HG02870 (cell line): ENCODE measurements around the gene OR8A1.

Experiments
- ATAC-seq: cut with Tn5 transposase; IDR thresholded peaks from one replicate; pipeline ENCODE4 v1.9.1; 2021; ENCODE audit warnings: mild to moderate bottlenecking, moderate library complexity; ENCODE audit not compliant: unreplicated experiment

The OR8A1 gene

DNA sequence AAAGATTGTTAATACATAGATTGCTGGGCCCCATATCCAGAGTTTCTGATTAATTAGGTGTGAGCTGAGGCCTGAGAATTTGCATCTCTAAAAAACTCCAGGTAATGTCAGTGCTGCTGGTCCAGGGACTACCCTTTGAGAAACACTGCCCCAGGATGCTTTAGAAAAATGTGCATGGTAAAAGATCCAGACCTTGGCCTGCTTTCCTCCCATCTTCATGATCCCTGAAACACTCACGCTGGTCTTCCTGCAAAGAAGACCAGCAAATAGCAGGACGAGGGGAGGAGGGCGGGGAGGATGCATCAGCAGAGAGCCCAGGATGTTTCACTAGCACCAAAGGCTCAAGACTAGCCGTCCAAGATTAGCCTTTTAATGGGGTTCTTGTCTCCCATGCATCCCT lies at the start of gene OR8A1:
Gene OR8A1, plus strand, starts transcription at position 301 of the 400 bp plus-strand sequence. CDS start 123 bp downstream, outside the sequence.
- ATAC-seq: no peak

DNA sequence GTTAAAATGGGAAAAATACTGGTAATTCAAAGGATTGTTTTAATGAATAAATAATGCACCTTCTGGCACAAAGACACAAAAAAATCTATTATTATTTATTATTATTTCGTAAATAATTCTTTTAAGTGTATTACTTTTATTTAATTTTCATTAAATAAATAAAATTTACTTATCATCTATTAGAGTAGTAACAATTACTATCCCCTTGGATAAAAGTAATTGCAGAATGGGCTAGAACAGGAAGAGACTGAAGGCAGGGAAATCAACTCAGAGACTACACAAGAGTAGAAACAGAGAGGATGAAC lies 49.3 kb upstream of the OR8A1 start:
- no peak for ATAC-seq

DNA sequence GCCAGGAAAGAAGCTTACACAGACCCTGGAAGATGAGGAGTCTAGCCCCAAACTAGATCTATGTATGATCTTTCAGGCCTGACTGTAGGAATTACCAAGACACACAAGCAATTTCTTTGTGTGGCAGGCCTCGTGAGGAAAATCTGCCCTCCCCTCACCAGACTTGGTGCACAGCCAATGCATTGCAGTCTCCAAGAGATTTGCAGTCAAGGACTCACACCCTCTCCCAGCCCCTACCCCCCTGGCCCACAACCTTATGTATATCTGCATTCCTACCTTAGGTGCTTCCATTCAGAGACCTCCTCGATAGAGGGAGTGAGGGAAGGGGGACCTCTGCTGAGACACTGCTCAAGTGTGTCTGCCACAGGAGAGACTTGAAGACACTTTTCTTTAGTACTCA lies 36.2 kb upstream of the OR8A1 start:
- no peak for ATAC-seq

DNA sequence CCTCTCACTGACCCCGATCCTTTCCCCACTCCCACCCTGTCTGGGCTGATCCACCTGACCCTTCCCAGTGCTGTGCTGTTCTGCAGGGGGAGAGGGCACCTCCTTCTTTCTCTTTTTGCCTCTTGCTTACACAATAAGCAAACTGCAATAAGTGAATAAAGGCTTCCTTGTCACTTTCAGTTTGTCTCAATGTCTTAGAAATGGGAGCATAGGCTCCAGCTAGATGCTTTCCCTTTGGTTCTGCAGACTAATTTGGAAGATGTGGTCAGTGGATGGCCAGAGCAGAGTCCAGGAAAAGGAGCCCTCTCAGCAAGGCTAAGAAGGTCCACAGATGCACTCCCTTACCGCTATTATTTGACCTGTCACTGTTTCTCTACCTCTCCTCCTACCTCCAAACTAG lies 35.7 kb upstream of the OR8A1 start:
- no peak for ATAC-seq

DNA sequence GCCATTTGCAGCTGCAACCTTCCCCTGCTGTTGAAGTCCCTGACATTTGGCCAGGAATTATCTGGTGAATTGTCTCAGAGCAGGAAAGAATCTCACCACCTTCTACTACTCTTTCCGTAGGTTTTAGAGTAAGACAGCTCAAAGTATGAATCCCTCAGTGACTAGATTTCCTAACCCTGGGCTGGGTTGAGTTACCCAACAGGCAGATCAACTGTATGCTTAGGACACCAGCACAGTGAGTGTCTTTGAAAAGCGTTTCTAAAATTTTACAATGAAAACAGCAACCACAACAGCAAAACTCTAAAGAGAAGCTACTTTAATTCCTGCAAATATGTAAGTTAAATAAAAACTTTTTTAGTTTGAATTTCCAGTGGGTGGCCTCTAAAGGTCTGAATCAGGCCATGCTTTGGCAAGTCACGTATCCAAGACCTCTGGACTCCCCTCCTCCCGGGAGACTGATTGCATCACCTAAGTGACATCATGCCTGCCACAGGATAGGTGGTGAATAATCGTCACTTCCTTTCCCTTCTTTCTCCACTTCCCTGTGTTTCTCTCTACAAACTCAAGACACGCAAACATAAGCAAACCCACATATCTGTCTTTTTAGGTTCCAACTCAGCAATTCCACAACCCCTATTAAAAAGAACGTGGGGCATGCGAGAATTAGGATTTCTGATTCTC lies 34.1 kb upstream of the OR8A1 start:
- no peak for ATAC-seq

DNA sequence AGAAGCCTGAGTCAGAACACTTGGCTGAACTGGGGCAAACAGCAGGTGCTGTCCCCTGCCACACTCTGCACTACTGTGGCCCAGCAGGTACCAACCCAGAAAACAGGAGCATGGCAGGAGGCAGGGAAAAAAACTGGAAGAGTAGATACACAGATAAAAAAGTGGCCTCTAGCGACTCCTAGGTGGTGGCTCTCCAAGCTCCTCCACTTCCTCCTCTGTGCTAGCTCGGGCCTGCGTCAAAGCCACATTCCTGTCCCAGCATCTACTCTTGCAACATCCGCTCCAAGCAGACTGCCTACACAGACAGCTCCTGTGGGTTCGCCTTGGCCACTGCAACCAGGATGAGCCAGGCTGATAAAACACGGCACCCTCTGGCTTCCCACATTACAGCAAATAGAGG lies 33.3 kb upstream of the OR8A1 start:
- ATAC-seq: no peak

DNA sequence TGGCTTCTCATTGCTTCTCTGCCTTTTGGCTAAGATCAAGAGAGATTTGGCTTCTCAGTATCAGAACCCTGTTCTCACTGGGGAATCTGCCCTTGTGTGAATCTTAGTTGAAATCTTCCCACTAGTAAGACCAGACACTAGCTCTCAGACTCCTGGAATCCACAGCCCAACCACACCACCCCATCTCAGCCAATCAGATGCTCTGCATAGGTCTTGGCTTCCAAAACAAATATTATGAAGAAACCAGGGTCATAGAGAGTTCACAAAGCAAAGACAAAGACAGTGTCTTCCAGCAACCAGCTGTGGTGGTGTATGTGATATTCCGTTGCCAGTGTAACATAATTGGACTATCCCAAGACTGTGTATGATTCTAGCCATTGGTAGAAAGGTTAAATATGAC lies 31.8 kb upstream of the OR8A1 start:
- no peak for ATAC-seq

DNA sequence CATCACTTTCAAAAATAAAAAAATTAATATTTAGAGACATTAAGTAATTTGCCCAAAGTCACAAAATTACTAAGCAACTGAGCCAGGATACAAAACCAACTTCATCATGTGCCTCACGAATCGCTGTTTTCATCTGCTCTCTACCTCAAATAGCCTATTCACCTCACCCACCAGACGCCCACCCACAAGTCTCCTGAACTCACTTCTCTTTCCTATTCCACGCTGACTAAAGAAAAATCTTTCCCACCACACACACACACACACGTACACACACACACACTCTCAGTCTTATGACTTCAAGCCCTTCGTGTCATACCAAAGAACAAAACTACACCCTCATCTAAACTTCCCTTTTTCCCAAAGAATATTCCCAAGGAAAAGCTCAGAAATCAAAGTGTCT lies 28.6 kb upstream of the OR8A1 start:
- ATAC-seq: no peak

DNA sequence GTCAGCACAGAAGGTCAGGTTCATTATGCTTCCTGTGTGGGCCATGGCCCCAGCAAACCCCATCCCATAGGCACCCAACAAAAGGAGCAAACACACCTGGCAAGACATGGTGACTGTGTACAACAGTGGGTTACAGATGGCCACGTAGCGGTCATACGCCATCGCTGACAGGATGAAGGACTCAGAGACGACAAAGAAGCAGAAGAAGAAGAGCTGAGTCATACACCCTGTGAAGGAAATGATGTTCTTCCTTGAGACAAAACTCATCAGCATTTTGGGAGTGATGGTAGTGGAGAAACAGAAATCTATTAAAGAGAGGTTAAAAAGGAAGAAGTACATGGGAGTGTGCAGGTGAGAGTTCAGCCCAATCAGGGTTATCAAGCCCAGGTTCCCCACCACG lies 26.7 kb upstream of the OR8A1 start:
- no peak for ATAC-seq

DNA sequence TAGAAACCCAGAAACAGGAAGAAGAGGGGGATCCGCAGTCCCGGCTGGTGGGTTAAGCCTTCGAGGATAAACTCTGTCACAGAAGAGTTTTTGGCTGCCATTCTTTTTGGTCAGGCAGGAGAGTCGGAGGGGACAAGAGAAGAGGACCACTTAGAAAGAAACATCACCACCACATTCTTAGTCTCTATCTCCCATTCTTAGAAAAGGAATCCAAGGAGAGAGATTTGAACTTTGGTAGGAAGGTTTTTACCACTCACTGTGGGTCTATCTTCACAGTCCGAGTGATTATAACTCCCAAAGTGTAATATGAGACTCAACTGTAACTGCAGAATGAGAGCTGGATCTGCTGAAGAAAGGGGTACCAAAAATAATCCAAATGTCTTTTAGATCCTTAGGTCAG lies 26.2 kb upstream of the OR8A1 start, which contains the start of gene OR8B12:
Gene OR8B12, minus strand, starts transcription at position 101 of the 400 bp plus-strand sequence. Its CDS starts 0 bp downstream, at position 101.
- no peak for ATAC-seq

DNA sequence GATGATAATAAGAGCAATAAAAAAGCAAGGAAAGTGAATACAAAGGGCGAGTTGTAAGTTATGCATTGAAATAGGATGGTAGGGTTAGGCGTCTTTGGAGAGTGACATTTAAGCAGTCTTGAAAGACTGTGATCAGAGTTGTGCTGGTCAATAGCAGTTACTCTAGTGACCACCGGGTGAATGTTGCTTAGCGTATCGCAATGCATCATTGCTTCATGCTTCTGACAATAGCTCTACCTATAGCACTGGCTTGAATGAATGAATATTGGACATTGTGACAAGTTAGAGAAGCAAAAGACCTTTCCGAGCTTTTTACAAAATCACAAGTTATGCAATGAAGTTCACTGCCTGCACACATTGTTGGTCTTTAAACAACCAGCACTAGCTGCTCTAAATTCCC lies 18.6 kb upstream of the OR8A1 start:
- no peak for ATAC-seq

DNA sequence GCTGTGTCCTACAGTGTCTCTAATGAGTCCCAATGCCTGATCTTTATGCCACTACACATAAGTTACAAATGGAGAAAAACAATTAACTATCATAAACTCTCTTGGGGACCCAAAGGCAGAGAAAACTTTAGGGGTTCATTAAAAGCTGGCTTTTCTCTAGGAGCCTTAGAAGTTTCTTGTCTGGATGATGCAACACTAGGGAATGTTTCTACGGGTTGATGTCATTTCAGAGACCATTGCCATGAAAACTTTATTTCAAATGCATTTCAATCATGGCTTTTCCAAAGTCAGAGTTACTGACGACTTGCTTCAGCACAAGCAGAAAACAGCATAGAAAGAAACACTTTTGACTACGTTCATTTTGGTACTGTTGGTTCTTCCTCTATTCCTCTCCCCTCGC lies 17.8 kb upstream of the OR8A1 start:
- no peak for ATAC-seq

DNA sequence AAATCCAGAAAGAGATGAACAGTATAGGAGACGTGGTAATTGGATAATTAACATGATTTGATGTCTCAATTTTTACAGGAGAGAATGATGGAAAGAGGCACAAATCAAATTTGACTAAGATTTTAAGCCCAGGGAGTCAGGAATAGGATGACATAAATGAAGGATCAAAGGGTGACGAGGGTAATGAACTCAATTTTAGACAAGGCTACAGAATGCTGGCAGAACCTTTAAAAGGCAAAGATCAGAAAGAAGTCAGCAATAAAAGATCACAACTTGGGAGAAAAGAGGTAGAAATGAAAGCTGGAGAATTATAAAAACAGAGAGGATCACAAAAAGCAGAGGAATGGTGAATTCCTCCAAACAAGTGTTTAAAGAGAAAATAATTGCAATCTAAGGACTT lies 13.0 kb upstream of the OR8A1 start:
- no peak for ATAC-seq

DNA sequence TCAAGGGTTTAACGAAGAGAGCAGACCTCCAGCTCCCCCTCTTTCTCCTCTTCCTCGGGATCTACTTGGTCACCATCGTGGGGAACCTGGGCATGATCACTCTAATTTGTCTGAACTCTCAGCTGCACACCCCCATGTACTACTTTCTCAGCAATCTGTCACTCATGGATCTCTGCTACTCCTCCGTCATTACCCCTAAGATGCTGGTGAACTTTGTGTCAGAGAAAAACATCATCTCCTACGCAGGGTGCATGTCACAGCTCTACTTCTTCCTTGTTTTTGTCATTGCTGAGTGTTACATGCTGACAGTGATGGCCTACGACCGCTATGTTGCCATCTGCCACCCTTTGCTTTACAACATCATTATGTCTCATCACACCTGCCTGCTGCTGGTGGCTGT lies 363 bp downstream of the OR8A1 start:
- no peak for ATAC-seq

DNA sequence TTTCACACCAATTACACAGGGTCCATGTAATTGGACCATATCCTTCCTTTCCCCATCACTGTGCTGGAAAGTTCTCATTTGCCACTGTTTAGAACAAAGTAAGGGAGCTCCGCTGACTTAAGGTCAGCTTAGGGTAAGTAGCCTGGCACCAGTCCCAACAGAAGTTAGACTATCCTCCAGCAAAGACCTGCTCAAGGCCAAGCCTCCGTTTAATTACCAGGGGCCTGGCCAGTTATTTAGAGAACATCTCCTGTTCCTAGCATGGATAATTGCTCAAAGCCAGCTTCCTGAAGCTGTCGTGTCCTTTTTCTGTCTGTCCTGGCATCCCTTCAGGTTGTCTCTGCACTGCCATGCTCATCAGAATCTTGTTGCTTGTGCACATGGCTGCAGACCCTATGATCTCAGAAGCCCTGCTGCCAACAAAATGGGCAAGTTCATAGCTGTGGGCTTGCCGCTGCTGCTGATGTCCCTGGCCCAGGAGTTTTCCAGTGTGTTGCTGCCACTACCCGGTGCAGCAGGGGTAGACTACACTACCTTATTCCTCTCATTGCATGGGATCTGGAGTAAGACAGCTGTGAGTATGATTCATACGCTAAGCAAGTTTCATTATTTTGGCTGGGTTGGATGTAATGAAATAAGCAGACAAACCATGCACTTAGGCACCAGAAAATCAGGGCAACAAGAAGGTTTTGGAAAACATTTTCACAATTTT lies 8.1 kb downstream of the OR8A1 start:
- no peak for ATAC-seq

DNA sequence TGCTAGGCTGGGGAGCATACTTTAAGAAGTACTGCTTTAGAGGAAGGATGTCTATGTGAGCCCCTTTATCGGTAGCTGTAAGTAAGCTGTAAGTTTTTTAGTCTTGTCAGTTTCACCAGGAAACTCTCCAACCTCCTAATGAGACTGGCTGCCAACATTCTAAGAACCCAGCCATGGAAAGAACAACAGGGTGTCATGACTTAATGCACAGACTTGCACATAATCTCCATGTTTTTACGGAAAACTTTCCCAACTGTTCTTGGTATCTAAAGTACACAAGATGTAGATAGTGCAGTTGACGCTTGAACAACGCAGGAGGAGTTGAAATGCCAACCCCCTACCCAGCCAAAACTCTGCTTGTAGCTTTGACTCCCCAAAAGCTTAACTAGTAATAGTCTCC lies 9.0 kb downstream of the OR8A1 start:
- ATAC-seq: no peak

DNA sequence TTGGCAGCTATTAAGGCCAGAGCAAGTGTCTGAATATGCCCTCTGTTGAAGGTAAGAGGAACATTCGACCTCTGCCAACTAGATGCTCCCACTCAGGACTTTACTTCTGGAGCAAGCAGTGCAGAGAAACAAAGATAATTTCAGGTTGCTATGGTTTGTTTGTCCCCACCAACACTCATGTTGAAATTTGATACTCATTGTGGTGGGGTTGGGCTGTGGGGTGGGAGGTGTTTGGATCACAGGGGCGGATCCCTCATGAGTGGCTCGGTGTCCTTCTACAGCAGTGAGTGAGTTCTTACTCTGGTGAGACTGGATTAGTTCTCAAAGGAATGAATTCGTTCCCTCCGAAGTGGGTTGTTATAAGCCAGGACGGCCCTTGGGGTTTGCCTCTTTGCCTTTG lies 12.0 kb downstream of the OR8A1 start:
- ATAC-seq: peak; percentile 30

DNA sequence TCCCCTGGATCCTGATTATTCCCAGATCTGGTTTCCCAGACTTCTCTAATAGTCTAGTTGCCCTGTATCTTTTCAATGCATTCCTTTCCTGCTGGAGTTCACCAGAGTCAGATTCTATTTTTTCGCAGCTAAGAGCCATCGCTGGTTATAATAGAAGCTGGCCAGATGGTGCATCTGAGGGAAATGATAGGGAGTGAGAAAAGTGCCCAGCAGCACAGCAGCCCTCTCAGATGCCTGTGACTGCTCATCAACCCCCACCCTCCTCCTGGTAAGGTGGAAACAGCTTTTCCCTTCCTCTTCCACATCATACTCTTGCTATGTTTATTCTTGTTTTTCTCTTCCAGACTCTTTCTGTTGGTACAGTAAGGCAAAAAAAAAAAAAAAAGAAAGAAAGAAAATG lies 12.8 kb downstream of the OR8A1 start:
- ATAC-seq: no peak

DNA sequence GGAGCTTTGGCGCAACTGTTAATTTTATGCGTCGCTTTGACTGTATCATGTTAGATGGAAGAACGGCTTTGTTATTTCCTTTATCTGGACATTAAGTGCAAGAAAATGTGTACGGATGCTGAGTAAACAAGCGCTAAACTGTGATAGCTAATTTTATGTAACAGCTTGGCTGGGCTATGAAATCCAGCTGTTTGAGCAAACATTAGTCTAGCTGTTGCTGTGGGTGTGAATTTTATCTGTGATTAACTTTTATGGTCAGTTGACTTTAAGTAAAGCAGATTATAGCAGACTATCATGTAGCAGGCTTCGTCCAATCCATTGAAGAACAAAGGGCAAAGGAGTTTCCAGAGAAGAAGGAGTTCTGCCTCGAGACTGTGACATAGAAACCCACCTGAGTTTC lies 14.0 kb downstream of the OR8A1 start:
- ATAC-seq: no peak

DNA sequence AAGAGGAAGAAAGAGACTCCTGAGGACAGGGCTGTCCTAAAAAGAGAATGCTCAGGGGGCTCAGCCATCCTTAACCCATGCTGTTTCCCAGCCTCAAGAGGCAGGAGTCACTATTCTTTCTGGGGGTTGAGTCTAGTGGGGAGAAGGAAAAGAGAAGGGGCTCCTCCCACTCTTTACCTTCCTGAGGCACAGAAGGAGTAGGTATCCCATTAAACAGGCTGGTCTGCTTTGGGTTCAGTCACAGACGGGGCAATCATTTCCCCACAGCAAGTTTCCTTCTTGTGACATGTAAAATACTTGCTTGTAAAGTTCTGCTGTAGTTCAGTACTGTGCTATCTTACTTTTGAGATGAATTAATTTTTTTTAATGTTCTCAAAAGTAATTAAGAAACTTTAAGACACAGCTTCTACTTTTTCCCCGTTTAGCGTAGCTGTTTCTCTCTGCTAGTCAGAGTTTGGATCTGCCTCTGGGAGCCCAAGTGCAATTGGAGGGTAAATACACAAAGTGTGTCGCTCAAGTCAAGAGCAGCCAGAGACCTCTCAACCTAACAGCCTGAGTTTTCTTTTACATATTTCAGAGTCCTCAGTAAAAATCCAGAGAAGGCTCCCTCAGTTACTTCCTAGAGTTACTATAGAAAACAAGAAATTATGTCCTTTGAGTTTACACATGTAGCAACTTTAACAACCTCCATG lies 15.0 kb downstream of the OR8A1 start:
- ATAC-seq: no peak

DNA sequence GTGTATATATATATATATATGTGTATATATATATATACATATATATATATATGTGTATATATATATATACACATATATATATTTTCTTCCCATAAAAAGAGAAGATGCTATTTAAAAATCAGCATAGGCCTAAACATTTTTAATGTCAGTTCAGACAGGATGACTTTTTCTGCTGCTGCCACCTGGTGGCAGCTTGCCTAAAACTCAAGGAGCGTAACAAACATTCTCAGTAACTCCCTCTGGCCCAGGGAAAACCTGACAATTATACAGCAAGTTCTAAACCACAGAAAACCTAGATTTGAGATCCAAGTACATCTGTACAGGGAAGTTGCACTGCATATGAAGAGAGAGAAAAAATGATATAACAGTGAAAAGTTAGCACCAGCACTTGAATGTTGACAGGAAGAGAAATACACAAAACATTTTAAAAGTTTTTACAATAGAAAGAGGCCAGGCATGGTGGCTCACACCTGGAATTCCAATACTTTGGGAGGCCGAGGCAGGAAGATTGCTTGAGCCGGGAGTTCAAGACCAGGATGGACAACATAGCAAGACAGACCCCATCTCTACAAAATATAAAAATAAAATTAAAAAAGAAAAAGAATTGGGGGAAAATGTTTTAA lies 16.6 kb downstream of the OR8A1 start:
- peak; percentile 64 for ATAC-seq

DNA sequence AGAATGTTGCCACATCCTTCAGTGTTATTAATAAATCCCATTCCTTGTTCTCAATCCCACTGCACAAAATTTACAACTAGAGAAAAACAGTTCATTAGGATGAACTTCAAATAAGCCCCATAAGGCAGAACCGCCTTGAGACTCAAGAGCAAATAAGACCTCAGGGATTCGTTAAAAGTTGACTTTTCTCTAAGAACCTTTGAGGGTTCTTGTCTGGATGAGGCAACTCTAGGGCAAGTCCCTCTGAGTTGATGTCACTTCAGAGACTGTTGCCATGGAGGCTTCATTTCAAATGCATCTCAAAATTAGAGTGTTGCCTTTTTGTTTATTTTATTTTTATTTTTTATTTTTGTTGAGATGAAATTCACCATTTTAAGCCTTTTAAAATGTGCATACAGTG lies 21.6 kb downstream of the OR8A1 start:
- no peak for ATAC-seq
